ENCODE measurements around the gene MADD.

MADD gene

DNA sequence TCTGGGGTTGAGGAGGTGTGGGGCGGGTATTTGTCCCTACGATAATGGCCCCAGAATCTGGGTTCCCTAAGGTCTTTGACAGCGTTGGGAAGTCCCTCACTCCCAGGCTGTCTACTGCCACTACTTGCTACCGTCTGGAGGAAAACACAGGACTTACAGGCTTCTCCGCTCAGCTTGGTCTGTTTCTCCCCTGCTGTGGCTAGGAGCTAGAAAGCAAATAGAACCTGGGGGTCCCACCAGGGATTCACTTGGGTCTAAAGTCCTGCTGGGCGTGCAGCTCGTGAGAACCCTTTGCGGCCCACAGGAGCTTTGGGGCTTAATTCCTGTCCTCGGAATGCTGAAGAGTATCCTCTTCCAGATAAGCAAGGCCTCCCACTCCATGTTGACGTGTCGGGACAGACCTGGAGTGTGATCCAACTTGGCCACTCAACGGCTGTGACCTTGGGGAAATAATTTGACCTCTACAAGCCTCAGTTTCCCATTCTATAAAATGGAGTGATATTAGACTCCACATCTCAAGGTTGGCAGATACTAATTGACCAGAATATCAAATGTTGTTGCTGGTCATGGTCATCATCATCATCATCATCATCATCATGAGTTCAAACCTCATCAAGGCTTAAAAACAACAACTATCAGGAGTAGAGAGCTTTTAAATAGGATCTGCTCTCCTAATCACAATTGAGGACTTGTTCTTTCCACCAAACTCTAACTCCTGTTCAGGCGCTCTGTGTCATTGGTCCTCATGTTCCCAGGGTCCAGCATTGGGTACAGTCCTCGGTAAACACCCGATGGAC lies 84.2 kb downstream of the MADD start:
- H3K36me3 ChIP-seq (ENCODE audit: insufficient read depth, low read length): no peaks in the 10 kb centered on the region
- peak overlapping the region; percentile 37; the same call in 1 of the 2 replicates for H3K9ac ChIP-seq (ENCODE audit: low read depth, low read length)
- no peaks in the 10 kb centered on the region for H3K9me3 ChIP-seq (ENCODE audit: control insufficient read depth, insufficient read depth, low read length)
- no peaks in the 10 kb centered on the region; the same call in 1 of the 2 replicates for H3K4me1 ChIP-seq (ENCODE audit: insufficient read depth, low read length)

DNA sequence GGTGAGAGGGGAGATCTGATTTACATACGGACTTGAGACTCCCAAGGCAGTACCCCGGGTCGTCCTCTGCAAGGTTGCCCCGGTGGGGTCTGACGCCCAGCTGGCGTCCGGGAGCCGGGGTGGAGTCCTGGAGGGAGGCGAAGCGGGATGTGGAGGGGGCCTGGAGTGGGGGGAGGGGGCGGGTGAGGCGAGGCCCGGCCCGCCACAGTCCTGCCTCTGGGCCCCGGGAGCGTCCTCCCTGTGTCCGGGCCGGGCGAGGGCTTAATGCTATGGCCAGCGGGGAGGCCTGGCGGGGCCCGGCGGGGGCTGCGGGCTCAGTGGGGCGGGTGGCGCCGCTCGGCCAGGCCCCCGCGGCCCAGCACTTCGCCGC lies 85.0 kb downstream of the MADD start:
- H3K9ac ChIP-seq (ENCODE audit: low read depth, low read length): peak overlapping the region; percentile 37; the same call in 1 of the 2 replicates
- H3K9me3 ChIP-seq (ENCODE audit: control insufficient read depth, insufficient read depth, low read length): no peaks in the 10 kb centered on the region
- H3K4me1 ChIP-seq (ENCODE audit: insufficient read depth, low read length): no peaks in the 10 kb centered on the region; the same call in 1 of the 2 replicates
- no peaks in the 10 kb centered on the region for H3K36me3 ChIP-seq (ENCODE audit: insufficient read depth, low read length)

DNA sequence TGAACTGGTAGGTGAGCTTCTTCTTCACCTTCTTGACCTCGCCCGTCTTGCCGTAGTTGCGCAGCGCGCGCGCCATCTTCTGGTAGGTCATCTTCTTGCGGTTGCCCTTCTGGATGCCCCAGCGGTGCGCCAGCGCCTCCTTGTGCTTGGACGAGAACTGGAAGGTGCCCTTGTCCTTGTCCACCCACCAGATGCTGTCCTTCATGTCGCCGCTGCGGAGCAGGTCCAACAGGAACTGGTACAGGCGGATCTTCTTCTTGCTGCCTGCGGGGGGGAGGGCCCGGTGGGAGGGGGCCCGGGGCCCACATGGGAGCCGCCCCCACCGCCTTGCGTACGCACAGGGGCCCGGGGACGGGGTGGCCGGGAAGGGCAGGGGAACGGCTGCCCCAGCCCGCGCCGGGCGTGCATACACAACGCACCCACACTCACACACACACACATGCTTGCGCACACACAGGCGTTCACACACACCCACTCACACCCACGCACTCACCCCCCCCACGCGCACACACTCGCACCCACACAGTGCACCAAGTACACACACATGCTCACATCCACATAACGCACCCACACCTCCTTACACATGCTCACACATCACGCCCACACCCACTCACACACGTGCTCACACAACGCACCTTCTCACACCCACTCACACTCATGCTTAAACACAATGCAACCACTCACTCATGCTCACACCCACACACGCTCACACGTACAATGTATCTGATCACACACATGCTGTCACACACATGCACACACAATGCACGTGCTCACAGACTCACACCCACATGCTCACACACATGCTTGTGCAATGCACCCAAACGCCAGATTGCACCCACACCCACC lies 85.6 kb downstream of the MADD start:
- no peak overlapping the region for H3K9ac ChIP-seq (ENCODE audit: low read depth, low read length)
- no peaks in the 10 kb centered on the region for H3K36me3 ChIP-seq (ENCODE audit: insufficient read depth, low read length)
- H3K4me1 ChIP-seq (ENCODE audit: insufficient read depth, low read length): no peaks in the 10 kb centered on the region; the same call in 1 of the 2 replicates
- H3K9me3 ChIP-seq (ENCODE audit: control insufficient read depth, insufficient read depth, low read length): no peaks in the 10 kb centered on the region

DNA sequence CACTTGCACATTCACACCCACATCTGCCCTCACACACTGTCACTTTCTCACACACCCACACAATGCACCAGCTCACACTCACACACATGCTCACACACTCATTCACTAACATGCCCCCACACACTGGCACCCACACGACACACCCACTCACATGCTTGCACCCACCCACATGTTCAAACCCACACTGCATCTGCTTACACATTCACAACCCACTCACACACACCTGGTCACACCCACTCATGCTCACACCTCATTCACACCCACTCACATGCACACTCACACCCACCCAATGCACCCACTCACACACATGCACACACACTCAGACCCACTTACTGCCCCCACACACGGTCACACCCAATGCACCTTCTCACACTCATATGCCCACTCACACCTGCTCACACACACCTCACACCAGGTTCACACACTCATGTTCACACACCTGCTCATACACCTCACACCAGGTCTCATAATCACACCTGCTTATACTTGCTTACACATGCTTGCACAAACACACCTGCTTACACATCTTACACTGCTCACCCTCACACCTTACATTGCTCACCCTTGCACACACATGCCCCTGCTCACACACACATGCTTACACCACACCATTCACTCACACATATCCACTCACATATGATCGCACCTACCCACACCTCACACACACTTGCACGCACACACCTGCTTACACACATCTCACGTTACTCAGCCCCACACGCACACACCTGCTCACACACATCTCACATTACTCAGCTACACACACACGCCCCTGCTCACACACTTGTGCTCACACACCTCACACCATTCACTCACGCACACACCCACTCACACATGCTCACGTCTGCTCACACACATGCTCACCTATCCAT lies 86.4 kb downstream of the MADD start:
- Histone ChIP-seq H3K9me3 (ENCODE audit: control insufficient read depth, insufficient read depth, low read length) (no peaks in the 10 kb centered on the region), H3K4me1 (ENCODE audit: insufficient read depth, low read length) (no peaks in the 10 kb centered on the region; the same call in 1 of the 2 replicates), H3K36me3 (ENCODE audit: insufficient read depth, low read length) (no peaks in the 10 kb centered on the region), H3K9ac (ENCODE audit: low read depth, low read length) (no peak overlapping the region)

DNA sequence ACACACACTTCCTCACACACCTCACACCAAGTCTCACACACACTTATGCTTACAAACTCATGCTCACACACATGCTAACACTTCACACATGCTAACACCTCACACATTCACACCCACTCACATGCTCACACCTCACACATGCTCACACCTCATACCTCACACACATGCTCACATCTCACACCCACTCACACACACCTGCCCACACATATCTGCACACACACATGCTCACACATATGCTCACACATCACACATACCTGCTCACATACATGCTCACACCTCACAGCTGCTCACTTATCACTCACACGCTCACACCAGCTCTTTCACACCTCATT lies 87.0 kb downstream of the MADD start:
- H3K9me3 ChIP-seq (ENCODE audit: control insufficient read depth, insufficient read depth, low read length): no peaks in the 10 kb centered on the region
- no peaks in the 10 kb centered on the region for H3K4me1 ChIP-seq (ENCODE audit: insufficient read depth, low read length)
- H3K36me3 ChIP-seq (ENCODE audit: insufficient read depth, low read length): no peaks in the 10 kb centered on the region
- H3K9ac ChIP-seq (ENCODE audit: low read depth, low read length): no peak overlapping the region

DNA sequence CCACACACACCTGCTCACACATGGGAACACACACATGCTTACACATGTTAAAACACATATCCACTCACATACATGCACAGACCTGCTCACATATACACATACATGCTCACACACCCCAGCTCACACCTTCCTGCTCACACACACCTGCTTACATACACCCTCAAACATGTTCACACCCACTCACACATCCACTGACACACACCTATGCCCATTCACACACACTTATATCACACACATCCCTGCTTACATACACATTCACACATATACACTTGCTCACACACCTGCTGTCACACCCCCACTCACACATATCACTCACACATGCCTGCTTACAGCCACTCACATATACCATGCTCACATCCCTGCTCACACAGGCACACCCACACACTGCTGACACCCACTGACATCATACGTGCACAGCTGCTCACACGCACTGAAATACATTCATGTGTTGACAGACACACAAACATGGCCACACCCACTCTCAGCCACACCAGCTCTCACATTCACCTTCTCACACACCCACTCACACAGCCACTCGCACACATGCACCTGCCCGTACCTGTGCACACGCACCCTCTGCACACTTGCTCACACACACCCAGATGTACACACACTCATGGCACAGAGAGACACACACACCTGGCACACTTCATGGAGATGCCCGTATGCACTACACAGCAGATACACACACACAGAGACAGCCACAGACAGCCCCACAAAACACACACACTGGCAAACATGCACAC lies 88.2 kb downstream of the MADD start:
- Histone ChIP-seq H3K4me1 (ENCODE audit: insufficient read depth, low read length) (no peaks in the 10 kb centered on the region), H3K36me3 (ENCODE audit: insufficient read depth, low read length) (no peaks in the 10 kb centered on the region), H3K9ac (ENCODE audit: low read depth, low read length) (no peak overlapping the region), H3K9me3 (ENCODE audit: control insufficient read depth, insufficient read depth, low read length) (no peaks in the 10 kb centered on the region)

DNA sequence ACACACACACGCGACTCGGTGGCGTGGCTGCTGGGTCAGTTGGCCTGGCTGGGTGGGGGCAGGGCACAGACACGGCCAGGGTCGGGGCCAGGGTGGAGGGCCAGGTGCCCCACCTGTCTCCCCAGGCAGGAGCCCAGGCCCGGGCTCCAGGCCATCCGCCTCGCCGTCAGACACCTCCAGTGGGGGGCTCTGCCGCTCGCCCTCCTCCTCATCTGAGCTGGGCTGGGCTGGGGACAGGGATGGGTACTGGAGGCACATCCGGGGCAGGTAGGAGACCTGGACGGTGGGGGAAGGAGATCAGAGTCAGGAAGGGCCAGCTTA lies 88.8 kb downstream of the MADD start:
- no peak overlapping the region for H3K9ac ChIP-seq (ENCODE audit: low read depth, low read length)
- H3K36me3 ChIP-seq (ENCODE audit: insufficient read depth, low read length): no peaks in the 10 kb centered on the region
- no peaks in the 10 kb centered on the region for H3K9me3 ChIP-seq (ENCODE audit: control insufficient read depth, insufficient read depth, low read length)
- no peaks in the 10 kb centered on the region for H3K4me1 ChIP-seq (ENCODE audit: insufficient read depth, low read length)

DNA sequence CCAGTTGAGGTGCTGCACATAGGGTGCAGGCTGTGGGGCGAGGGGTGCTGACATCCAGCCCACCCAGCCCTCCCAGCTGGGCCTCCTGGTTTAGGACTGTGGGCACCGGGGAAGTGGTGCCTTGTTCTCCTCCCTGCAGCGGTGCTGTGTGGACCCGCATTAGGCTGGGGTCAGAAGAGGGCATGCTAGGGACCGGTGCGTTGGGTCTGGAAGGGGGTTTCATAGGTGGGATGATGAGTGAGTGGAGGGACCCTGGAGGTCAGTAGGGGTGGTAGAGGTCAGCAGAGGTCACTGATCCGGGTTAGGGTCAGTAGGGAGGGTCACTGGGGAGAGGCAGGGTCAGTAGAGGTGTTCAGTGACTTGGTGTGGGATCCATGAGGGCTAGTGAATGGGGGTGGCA lies 89.2 kb downstream of the MADD start:
- no peaks in the 10 kb centered on the region for H3K36me3 ChIP-seq (ENCODE audit: insufficient read depth, low read length)
- H3K4me1 ChIP-seq (ENCODE audit: insufficient read depth, low read length): no peaks in the 10 kb centered on the region

DNA sequence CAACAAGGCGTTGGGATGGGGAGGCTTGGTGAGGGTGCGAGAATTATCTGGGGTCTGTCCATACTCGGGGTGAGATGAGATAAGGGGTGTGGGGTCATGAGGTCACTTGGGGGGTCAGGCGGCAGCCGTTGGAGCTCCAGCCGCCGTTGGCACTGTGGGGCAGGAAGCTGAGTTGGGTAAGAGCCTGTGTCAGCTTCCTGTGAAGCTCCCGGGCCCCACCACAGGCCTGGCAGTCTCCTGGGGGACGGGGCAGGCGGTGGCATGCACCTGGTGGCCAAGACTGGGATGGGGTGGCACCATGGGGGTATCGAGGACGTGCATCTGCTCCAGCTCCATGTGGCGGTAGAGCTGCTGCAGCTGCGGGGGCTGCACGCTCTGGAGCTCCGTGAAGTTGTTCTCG lies 89.7 kb downstream of the MADD start:
- no peaks in the 10 kb centered on the region for H3K36me3 ChIP-seq (ENCODE audit: insufficient read depth, low read length)
- no peak overlapping the region for H3K9ac ChIP-seq (ENCODE audit: low read depth, low read length)
- H3K9me3 ChIP-seq (ENCODE audit: control insufficient read depth, insufficient read depth, low read length): no peaks in the 10 kb centered on the region
- no peaks in the 10 kb centered on the region for H3K4me1 ChIP-seq (ENCODE audit: insufficient read depth, low read length)

More for the DNA sequence above, 89.2 kb downstream of the MADD start:
- Histone ChIP-seq H3K9ac (ENCODE audit: low read depth, low read length) (no peak overlapping the region), H3K9me3 (ENCODE audit: control insufficient read depth, insufficient read depth, low read length) (no peaks in the 10 kb centered on the region)

DNA sequence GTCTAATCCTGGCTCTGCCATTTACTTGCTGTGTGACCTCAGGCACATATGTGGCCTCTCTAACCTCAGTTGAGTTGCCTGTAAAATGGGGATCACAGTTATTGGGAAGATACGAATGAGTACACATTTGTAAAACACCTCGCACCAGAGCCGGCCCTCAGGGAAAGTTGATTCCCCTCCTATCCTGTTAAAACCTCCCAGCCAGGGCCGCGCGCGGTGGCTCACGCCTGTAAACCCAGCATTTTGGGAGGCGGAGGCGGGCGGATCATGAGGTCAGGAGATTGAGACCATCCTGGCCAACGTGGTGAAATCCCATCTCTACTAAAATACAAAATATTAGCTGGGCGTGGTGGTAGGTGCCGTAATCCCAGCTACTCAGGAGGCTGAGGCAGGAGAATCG lies 90.4 kb downstream of the MADD start:
- H3K36me3 ChIP-seq (ENCODE audit: insufficient read depth, low read length): no peaks in the 10 kb centered on the region
- H3K4me1 ChIP-seq (ENCODE audit: insufficient read depth, low read length): no peaks in the 10 kb centered on the region
- H3K9ac ChIP-seq (ENCODE audit: low read depth, low read length): no peak overlapping the region
- no peaks in the 10 kb centered on the region for H3K9me3 ChIP-seq (ENCODE audit: control insufficient read depth, insufficient read depth, low read length)

DNA sequence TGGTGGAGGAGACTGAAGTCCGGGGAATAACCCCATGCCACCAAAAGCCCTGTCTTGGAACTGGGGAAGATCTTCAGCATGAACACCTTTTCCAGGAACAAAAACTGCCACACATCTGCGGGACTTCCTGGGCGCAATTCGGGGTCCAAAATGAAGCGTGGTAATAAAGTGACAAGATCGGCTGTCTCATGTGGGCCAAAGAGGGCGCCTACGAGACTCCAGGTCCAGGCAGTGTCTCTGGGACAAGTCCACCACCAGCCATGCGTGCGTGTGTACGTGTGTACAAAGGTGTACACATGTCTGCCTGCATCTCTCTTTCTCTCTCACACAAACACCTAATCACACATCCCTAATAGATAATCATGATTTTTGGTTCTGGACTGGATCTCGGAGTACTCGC lies 91.5 kb downstream of the MADD start:
- Histone ChIP-seq H3K4me1 (ENCODE audit: insufficient read depth, low read length) (no peaks in the 10 kb centered on the region), H3K9me3 (ENCODE audit: control insufficient read depth, insufficient read depth, low read length) (no peaks in the 10 kb centered on the region), H3K36me3 (ENCODE audit: insufficient read depth, low read length) (no peaks in the 10 kb centered on the region), H3K9ac (ENCODE audit: low read depth, low read length) (no peak overlapping the region)

DNA sequence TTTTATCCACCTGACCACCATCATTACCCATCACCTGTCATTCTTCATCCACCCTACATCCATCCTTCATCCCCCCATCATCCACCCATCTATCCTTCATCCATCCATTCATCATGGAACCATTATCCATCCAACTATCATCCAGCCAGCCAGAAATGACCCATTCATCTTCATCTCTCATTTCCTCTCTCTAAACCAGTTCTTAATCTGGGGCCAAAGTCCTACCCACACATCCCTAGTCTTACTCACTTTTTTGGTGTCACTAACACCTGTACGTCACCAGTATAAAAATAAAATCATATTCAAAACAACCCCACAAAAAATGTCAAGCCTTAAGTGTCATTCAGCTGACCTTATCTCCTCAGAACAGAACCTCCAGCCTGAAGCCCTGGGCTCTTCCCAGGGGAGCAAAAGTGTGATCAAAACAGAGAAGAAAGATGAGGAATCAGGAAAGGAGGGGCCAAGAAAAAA lies 96.1 kb downstream of the MADD start:
- H3K36me3 ChIP-seq (ENCODE audit: insufficient read depth, low read length): no peaks in the 10 kb centered on the region
- H3K4me1 ChIP-seq (ENCODE audit: insufficient read depth, low read length): no peaks in the 10 kb centered on the region
- H3K9me3 ChIP-seq (ENCODE audit: control insufficient read depth, insufficient read depth, low read length): no peaks in the 10 kb centered on the region
- no peak overlapping the region for H3K9ac ChIP-seq (ENCODE audit: low read depth, low read length)

DNA sequence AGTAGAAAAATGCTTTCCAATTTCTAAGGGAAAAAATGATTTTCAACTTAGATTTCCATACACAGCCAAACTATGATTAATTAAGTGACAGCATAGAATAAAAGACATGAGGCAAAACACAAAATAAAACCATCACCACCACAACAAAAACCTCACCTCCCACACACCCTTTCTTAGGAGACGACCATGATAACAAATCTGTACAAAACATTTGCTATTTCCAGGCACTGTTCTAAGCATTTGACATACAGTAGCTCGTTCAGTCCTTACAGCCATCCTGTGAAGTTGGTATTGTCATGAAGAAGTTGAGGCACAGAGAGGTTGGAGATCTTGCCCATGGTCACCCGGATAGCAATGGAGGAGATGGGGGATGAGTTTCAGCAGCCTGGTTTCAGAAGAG lies 99.7 kb downstream of the MADD start:
- H3K4me1 ChIP-seq (ENCODE audit: insufficient read depth, low read length): no peaks in the 10 kb centered on the region; the same call in 1 of the 2 replicates
- H3K9ac ChIP-seq (ENCODE audit: low read depth, low read length): no peak overlapping the region

DNA sequence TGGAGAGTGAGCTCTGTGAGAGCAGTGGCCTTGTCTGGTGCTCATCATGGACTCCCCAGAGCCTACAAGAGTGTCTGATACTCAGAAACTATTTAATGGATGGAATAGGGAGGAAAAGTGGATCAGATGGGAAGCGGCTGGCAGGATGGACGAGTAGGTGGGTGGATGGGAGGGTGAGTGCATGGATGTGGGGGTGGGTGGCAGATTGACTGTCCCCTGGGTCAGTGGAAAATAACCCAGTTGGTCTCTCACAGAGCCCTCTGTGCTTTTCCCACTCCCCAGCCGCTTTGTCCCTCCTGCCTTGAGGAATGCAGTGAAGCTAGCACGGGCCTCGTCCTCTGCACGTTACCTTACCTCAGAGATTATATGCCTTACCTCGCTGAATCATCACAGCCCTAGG lies 102.5 kb downstream of the MADD start:
- H3K36me3 ChIP-seq (ENCODE audit: insufficient read depth, low read length): no peaks in the 10 kb centered on the region
- H3K4me1 ChIP-seq (ENCODE audit: insufficient read depth, low read length): peaks cover 3% of the 10 kb centered on the region; the same call in 1 of the 2 replicates
- no peaks in the 10 kb centered on the region for H3K9me3 ChIP-seq (ENCODE audit: control insufficient read depth, insufficient read depth, low read length)
- no peak overlapping the region for H3K9ac ChIP-seq (ENCODE audit: low read depth, low read length)

More for the DNA sequence above, 99.7 kb downstream of the MADD start:
- Histone ChIP-seq H3K9me3 (ENCODE audit: control insufficient read depth, insufficient read depth, low read length) (no peaks in the 10 kb centered on the region), H3K36me3 (ENCODE audit: insufficient read depth, low read length) (no peaks in the 10 kb centered on the region)
